Panc1 (cell line): ENCODE data around the gene IFT27.

Experiments
- POLR2AphosphoS5 ChIP-seq: IDR thresholded peaks from 2 replicates; pipeline ENCODE4 v1.6.1; 2012; ENCODE audit warnings: mild to moderate bottlenecking, low read depth, low read length, moderate library complexity
- SIN3A ChIP-seq: IDR thresholded peaks from 2 replicates; pipeline ENCODE4 v1.6.1; 2012; ENCODE audit warnings: low read depth, mild to moderate bottlenecking, low read length, moderate library complexity, borderline replicate concordance; ENCODE audit not compliant: insufficient read depth
- TF ChIP-seq, protein P1 (sequence below): fragments of 450-650 bp; IDR thresholded peaks from 2 replicates; pipeline ENCODE4 v1.5.1; 2017; ENCODE audit warnings: mild to moderate bottlenecking
- TF ChIP-seq, protein P2 (sequence below), 2 experiments: IDR thresholded peaks; 2 replicates each; pipeline ENCODE4 v1.6.1; 2011 to 2012; ENCODE audit warnings: low read depth in 2 of 2, control low read depth in 1 of 2, low read length in 1 of 2, mild to moderate bottlenecking in 1 of 2, moderate library complexity in 1 of 2; ENCODE audit not compliant: insufficient read depth in 1 of 2

DNA sequence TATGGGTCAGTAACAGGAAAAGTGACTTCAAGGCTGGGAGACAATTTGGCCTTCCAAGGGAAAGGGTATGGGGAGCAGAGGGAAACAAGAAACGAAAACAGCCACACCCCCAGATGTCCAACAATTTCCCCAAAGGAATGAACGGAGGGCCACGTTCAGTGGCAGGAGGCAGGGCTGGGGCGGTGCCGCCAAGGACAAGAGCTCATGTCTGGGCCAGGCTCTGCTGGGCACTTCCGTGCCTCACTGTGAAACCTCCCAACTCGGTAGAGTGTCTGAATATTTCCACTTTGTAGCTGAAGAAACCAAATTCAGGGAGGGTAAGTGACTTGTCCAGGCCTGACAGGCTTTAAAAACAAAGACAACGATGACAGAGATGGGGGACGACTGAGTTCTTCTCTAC is 11.9 kb downstream of the IFT27 start:
- no peak for TF ChIP-seq POLR2AphosphoS5
- TF ChIP-seq, protein P1, sequence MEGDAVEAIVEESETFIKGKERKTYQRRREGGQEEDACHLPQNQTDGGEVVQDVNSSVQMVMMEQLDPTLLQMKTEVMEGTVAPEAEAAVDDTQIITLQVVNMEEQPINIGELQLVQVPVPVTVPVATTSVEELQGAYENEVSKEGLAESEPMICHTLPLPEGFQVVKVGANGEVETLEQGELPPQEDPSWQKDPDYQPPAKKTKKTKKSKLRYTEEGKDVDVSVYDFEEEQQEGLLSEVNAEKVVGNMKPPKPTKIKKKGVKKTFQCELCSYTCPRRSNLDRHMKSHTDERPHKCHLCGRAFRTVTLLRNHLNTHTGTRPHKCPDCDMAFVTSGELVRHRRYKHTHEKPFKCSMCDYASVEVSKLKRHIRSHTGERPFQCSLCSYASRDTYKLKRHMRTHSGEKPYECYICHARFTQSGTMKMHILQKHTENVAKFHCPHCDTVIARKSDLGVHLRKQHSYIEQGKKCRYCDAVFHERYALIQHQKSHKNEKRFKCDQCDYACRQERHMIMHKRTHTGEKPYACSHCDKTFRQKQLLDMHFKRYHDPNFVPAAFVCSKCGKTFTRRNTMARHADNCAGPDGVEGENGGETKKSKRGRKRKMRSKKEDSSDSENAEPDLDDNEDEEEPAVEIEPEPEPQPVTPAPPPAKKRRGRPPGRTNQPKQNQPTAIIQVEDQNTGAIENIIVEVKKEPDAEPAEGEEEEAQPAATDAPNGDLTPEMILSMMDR: no peak
- no peak for TF ChIP-seq SIN3A
- TF ChIP-seq, protein P2, sequence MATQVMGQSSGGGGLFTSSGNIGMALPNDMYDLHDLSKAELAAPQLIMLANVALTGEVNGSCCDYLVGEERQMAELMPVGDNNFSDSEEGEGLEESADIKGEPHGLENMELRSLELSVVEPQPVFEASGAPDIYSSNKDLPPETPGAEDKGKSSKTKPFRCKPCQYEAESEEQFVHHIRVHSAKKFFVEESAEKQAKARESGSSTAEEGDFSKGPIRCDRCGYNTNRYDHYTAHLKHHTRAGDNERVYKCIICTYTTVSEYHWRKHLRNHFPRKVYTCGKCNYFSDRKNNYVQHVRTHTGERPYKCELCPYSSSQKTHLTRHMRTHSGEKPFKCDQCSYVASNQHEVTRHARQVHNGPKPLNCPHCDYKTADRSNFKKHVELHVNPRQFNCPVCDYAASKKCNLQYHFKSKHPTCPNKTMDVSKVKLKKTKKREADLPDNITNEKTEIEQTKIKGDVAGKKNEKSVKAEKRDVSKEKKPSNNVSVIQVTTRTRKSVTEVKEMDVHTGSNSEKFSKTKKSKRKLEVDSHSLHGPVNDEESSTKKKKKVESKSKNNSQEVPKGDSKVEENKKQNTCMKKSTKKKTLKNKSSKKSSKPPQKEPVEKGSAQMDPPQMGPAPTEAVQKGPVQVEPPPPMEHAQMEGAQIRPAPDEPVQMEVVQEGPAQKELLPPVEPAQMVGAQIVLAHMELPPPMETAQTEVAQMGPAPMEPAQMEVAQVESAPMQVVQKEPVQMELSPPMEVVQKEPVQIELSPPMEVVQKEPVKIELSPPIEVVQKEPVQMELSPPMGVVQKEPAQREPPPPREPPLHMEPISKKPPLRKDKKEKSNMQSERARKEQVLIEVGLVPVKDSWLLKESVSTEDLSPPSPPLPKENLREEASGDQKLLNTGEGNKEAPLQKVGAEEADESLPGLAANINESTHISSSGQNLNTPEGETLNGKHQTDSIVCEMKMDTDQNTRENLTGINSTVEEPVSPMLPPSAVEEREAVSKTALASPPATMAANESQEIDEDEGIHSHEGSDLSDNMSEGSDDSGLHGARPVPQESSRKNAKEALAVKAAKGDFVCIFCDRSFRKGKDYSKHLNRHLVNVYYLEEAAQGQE (IDR thresholded peaks at IDR 0.05; ENCODE audit: insufficient read depth in 1 of 2, low read depth in 2 of 2, low read length in 1 of 2): no peak
